Fibroblast of lung (primary cell): Measurements from ENCODE around the gene ULK2.
"Not testable (repeated sequence)": the region's sequence is repeated elsewhere in the genome, so short reads cannot be mapped to it uniquely, and the experiment has no call there.

Source experiments
- CTCF ChIP-seq, 2 donors: IDR thresholded peaks in 1 of 2; conservative IDR thresholded peaks in 1 of 2; 1 replicate in 1 of 2; 2 replicates in 1 of 2; pipeline ENCODE4 v1.5.1; 2011 to 2012; ENCODE audit warnings: low read length in 2 of 2, control low read depth in 1 of 2, inconsistent platforms in 1 of 2, low read depth in 1 of 2, mild to moderate bottlenecking in 1 of 2
- EZH2 ChIP-seq: IDR thresholded peaks from 2 replicates; pipeline ENCODE4 v1.5.1; 2012; ENCODE audit warnings: low read length, control low read depth, mild to moderate bottlenecking; ENCODE audit errors: missing control alignments

DNA sequence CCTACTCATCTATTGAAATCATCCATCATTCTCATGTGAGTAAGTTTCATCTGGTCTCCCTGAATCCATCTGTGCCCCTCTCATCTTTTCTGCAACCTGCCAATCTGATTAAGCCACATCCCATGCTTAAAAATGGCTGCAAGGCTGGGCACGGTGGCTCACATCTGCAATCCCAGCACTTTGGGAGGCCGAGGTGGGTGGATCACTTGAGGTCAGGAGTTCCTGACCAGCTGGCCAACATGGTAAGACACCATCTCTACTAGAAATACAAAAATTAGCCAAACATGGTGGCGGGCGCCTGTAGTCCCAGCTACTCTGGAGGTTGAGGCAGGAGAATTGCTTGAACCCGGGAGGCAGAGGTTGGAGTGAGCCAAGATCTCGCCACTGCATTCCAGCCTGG lies 103.7 kb downstream of the ULK2 start:
- not testable (repeated sequence) for TF ChIP-seq CTCF (conservative IDR thresholded peaks at IDR 0.05 in 1 of 2, IDR thresholded peaks at IDR 0.05 in 1 of 2; ENCODE audit: low read depth in 1 of 2, low read length in 2 of 2); EZH2
